ENCODE results near the gene POSTN.

The POSTN gene

GRCh38 chr13:37598597-37598996, at the start of gene POSTN:
TSS of gene POSTN (minus strand) at chr13:37598768. CDS start at chr13:37598726, 42 bp downstream.
- Histone ChIP-seq H3K36me3 (ENCODE audit: control insufficient read depth, insufficient read depth, low read length) (no peaks in the 10 kb centered on the region), H3K4me1 (ENCODE audit: control insufficient read depth, insufficient read depth, low read length) (peaks cover 15% of the 10 kb centered on the region), H3K9me3 (ENCODE audit: control insufficient read depth, insufficient read depth, low read length) (no peaks in the 10 kb centered on the region), H3K27me3 (ENCODE audit: control insufficient read depth, insufficient read depth, low read length) (no peaks in the 10 kb centered on the region), H3K4me3 (ENCODE audit: low read depth, low read length) (no peak within 1 kb of the TSS), H3K9ac (ENCODE audit: low read depth, low read length) (no peak within 1 kb of the TSS)

- Histone ChIP-seq H3K4me3 (ENCODE audit: low read depth, low read length) (no peak overlapping the region), H3K36me3 (ENCODE audit: control insufficient read depth, insufficient read depth, low read length) (no peaks in the 10 kb centered on the region), H3K4me1 (ENCODE audit: control insufficient read depth, insufficient read depth, low read length) (peaks cover 6% of the 10 kb centered on the region)
Observed at GRCh38 chr13:37647031-37647650, 48.6 kb upstream of the POSTN start.

GRCh38 chr13:37646531-37646930, 48.0 kb upstream of the POSTN start:
- no peak overlapping the region for H3K4me3 ChIP-seq (ENCODE audit: low read depth, low read length)
- peaks cover 9% of the 10 kb centered on the region for H3K4me1 ChIP-seq (ENCODE audit: control insufficient read depth, insufficient read depth, low read length)
- H3K27me3 ChIP-seq (ENCODE audit: control insufficient read depth, insufficient read depth, low read length), result no peaks in the 10 kb centered on the region
- no peak overlapping the region for H3K9ac ChIP-seq (ENCODE audit: low read depth, low read length)
- no peaks in the 10 kb centered on the region for H3K9me3 ChIP-seq (ENCODE audit: control insufficient read depth, insufficient read depth, low read length)
- no peaks in the 10 kb centered on the region for H3K36me3 ChIP-seq (ENCODE audit: control insufficient read depth, insufficient read depth, low read length)

More at GRCh38 chr13:37647031-37647650, 48.6 kb upstream of the POSTN start:
- Histone ChIP-seq H3K9ac (ENCODE audit: low read depth, low read length) (no peak overlapping the region), H3K27me3 (ENCODE audit: control insufficient read depth, insufficient read depth, low read length) (no peaks in the 10 kb centered on the region), H3K9me3 (ENCODE audit: control insufficient read depth, insufficient read depth, low read length) (no peaks in the 10 kb centered on the region)

GRCh38 chr13:37645181-37645740, 46.7 kb upstream of the POSTN start:
- Histone ChIP-seq H3K4me1 (ENCODE audit: control insufficient read depth, insufficient read depth, low read length) (peaks cover 9% of the 10 kb centered on the region), H3K9me3 (ENCODE audit: control insufficient read depth, insufficient read depth, low read length) (no peaks in the 10 kb centered on the region), H3K9ac (ENCODE audit: low read depth, low read length) (no peak overlapping the region), H3K4me3 (ENCODE audit: low read depth, low read length) (no peak overlapping the region), H3K36me3 (ENCODE audit: control insufficient read depth, insufficient read depth, low read length) (no peaks in the 10 kb centered on the region), H3K27me3 (ENCODE audit: control insufficient read depth, insufficient read depth, low read length) (no peaks in the 10 kb centered on the region)

GRCh38 chr13:37641391-37641790, 42.8 kb upstream of the POSTN start:
- Histone ChIP-seq H3K9me3 (ENCODE audit: control insufficient read depth, insufficient read depth, low read length) (no peaks in the 10 kb centered on the region), H3K27me3 (ENCODE audit: control insufficient read depth, insufficient read depth, low read length) (no peaks in the 10 kb centered on the region), H3K4me3 (ENCODE audit: low read depth, low read length) (no peak overlapping the region), H3K9ac (ENCODE audit: low read depth, low read length) (no peak overlapping the region), H3K36me3 (ENCODE audit: control insufficient read depth, insufficient read depth, low read length) (no peaks in the 10 kb centered on the region), H3K4me1 (ENCODE audit: control insufficient read depth, insufficient read depth, low read length) (peaks cover 9% of the 10 kb centered on the region)

- Histone ChIP-seq H3K9ac (ENCODE audit: low read depth, low read length) (no peak overlapping the region), H3K27me3 (ENCODE audit: control insufficient read depth, insufficient read depth, low read length) (no peaks in the 10 kb centered on the region), H3K4me1 (ENCODE audit: control insufficient read depth, insufficient read depth, low read length) (peaks cover 9% of the 10 kb centered on the region), H3K36me3 (ENCODE audit: control insufficient read depth, insufficient read depth, low read length) (no peaks in the 10 kb centered on the region), H3K4me3 (ENCODE audit: low read depth, low read length) (no peak overlapping the region), H3K9me3 (ENCODE audit: control insufficient read depth, insufficient read depth, low read length) (no peaks in the 10 kb centered on the region)
Observed at GRCh38 chr13:37640499-37640898, 41.9 kb upstream of the POSTN start.

GRCh38 chr13:37636701-37637100, 38.1 kb upstream of the POSTN start:
- no peaks in the 10 kb centered on the region for H3K9me3 ChIP-seq (ENCODE audit: control insufficient read depth, insufficient read depth, low read length)
- H3K36me3 ChIP-seq (ENCODE audit: control insufficient read depth, insufficient read depth, low read length), result no peaks in the 10 kb centered on the region
- H3K9ac ChIP-seq (ENCODE audit: low read depth, low read length), result no peak overlapping the region
- H3K4me1 ChIP-seq (ENCODE audit: control insufficient read depth, insufficient read depth, low read length), result no peaks in the 10 kb centered on the region
- H3K27me3 ChIP-seq (ENCODE audit: control insufficient read depth, insufficient read depth, low read length), result no peaks in the 10 kb centered on the region
- H3K4me3 ChIP-seq (ENCODE audit: low read depth, low read length), result no peak overlapping the region

GRCh38 chr13:37632294-37632693, 33.7 kb upstream of the POSTN start:
- no peaks in the 10 kb centered on the region for H3K27me3 ChIP-seq (ENCODE audit: control insufficient read depth, insufficient read depth, low read length)
- H3K9ac ChIP-seq (ENCODE audit: low read depth, low read length), result no peak overlapping the region
- no peaks in the 10 kb centered on the region for H3K9me3 ChIP-seq (ENCODE audit: control insufficient read depth, insufficient read depth, low read length)
- no peak overlapping the region for H3K4me3 ChIP-seq (ENCODE audit: low read depth, low read length)
- H3K36me3 ChIP-seq (ENCODE audit: control insufficient read depth, insufficient read depth, low read length), result no peaks in the 10 kb centered on the region
- H3K4me1 ChIP-seq (ENCODE audit: control insufficient read depth, insufficient read depth, low read length), result no peaks in the 10 kb centered on the region

- no peaks in the 10 kb centered on the region for H3K27me3 ChIP-seq (ENCODE audit: control insufficient read depth, insufficient read depth, low read length)
- H3K4me1 ChIP-seq (ENCODE audit: control insufficient read depth, insufficient read depth, low read length), result no peaks in the 10 kb centered on the region
- H3K36me3 ChIP-seq (ENCODE audit: control insufficient read depth, insufficient read depth, low read length), result no peaks in the 10 kb centered on the region
- H3K9me3 ChIP-seq (ENCODE audit: control insufficient read depth, insufficient read depth, low read length), result no peaks in the 10 kb centered on the region
- H3K9ac ChIP-seq (ENCODE audit: low read depth, low read length), result no peak overlapping the region
- no peak overlapping the region for H3K4me3 ChIP-seq (ENCODE audit: low read depth, low read length)
Observed at GRCh38 chr13:37627428-37627827, 28.9 kb upstream of the POSTN start.

GRCh38 chr13:37621811-37622361, 23.3 kb upstream of the POSTN start:
- Histone ChIP-seq H3K36me3 (ENCODE audit: control insufficient read depth, insufficient read depth, low read length) (no peaks in the 10 kb centered on the region), H3K4me1 (ENCODE audit: control insufficient read depth, insufficient read depth, low read length) (peaks cover 4% of the 10 kb centered on the region), H3K9ac (ENCODE audit: low read depth, low read length) (no peak overlapping the region), H3K9me3 (ENCODE audit: control insufficient read depth, insufficient read depth, low read length) (no peaks in the 10 kb centered on the region), H3K4me3 (ENCODE audit: low read depth, low read length) (no peak overlapping the region), H3K27me3 (ENCODE audit: control insufficient read depth, insufficient read depth, low read length) (no peaks in the 10 kb centered on the region)

GRCh38 chr13:37618554-37618953, 20.0 kb upstream of the POSTN start:
- peaks cover 4% of the 10 kb centered on the region for H3K4me1 ChIP-seq (ENCODE audit: control insufficient read depth, insufficient read depth, low read length)
- H3K27me3 ChIP-seq (ENCODE audit: control insufficient read depth, insufficient read depth, low read length), result no peaks in the 10 kb centered on the region
- no peak overlapping the region for H3K9ac ChIP-seq (ENCODE audit: low read depth, low read length)
- H3K4me3 ChIP-seq (ENCODE audit: low read depth, low read length), result no peak overlapping the region
- H3K36me3 ChIP-seq (ENCODE audit: control insufficient read depth, insufficient read depth, low read length), result no peaks in the 10 kb centered on the region
- H3K9me3 ChIP-seq (ENCODE audit: control insufficient read depth, insufficient read depth, low read length), result no peaks in the 10 kb centered on the region

- Histone ChIP-seq H3K27me3 (ENCODE audit: control insufficient read depth, insufficient read depth, low read length) (no peaks in the 10 kb centered on the region), H3K36me3 (ENCODE audit: control insufficient read depth, insufficient read depth, low read length) (no peaks in the 10 kb centered on the region), H3K9me3 (ENCODE audit: control insufficient read depth, insufficient read depth, low read length) (no peaks in the 10 kb centered on the region), H3K4me1 (ENCODE audit: control insufficient read depth, insufficient read depth, low read length) (peaks cover 4% of the 10 kb centered on the region), H3K9ac (ENCODE audit: low read depth, low read length) (no peak overlapping the region), H3K4me3 (ENCODE audit: low read depth, low read length) (no peak overlapping the region)
Observed at GRCh38 chr13:37617173-37617572, 18.6 kb upstream of the POSTN start.
